PFSK-1 (cell line): ENCODE results near the gene SLC1A7.

ENCODE experiments used
- FOXP2 ChIP-seq: optimal IDR thresholded peaks from 2 replicates; pipeline ENCODE3; 2011; ENCODE audit warnings: borderline replicate concordance, control low read depth, inconsistent platforms; ENCODE audit not compliant: insufficient read depth; ENCODE audit errors: extremely low read length, extremely low read depth
- SIN3A ChIP-seq: IDR thresholded peaks from 2 replicates; pipeline ENCODE4 v1.6.1; 2012; ENCODE audit warnings: mild to moderate bottlenecking, low read length, moderate library complexity, borderline replicate concordance; ENCODE audit not compliant: insufficient read depth
- TAF1 ChIP-seq: IDR thresholded peaks from 2 replicates; pipeline ENCODE4 v1.6.1; 2012; ENCODE audit warnings: low read length, control low read depth, borderline replicate concordance; ENCODE audit not compliant: insufficient read depth

DNA sequence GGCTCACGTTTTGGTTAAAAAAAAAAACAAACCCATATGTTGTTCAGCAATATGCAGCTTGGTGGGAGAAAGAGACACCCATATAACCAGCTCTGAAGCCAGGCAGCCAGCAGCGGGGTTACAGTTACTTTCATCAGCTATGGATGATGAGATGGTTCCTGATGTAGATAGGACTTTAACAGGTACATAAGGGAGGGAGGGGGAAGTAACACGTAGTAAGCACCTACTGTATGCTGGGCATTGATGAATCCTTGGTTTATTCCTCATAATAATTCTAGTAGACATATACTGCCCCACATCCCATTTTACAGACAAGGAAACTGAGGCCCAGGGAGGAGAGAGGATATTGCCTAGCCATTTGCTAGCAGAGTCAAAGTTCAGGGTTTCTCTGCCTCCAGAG, 2.0 kb downstream of the SLC1A7 start:
- TF ChIP-seq SIN3A = no peak
- no peak for TF ChIP-seq TAF1
- no peak for TF ChIP-seq FOXP2
